Stimulated activated CD4-positive, alpha-beta T cell treated with anti-CD3 and anti-CD28 coated beads, Interleukin-12 subunit alpha, Interleukin-12 subunit beta, amount 100 ng/mL, for 48 hours (primary cell): ENCODE data around the gene FKBP1B.
"Not testable (repeated sequence)": the region's sequence is repeated elsewhere in the genome, so short reads cannot be mapped to it uniquely, and the experiment has no call there.

Experiments used
- DNase-seq, 3 donors: peaks; one replicate each; pipeline ENCODE4 v3.0.0-alpha.2; 2020; ENCODE audit warnings: low read depth in 2 of 3, low spot score in 1 of 3

The FKBP1B gene

DNA sequence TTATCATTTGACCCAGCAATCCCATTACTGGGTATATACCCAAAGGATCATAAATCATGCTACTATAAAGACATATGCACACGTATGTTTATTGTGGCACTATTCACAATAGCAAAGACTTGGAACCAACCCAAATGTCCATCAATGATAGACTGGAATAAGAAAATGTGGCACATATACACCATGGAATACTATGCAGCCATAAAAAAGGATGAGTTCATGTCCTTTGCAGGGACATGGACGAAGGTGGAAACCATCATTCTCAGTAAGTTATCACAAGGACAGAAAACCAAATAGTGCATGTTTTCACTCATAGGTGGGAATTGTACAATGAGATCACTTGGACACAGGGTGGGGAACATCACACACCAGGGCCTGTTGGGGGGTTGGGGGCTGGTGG is 51.2 kb downstream of the FKBP1B start:
- DNase-seq = not testable (repeated sequence)

DNA sequence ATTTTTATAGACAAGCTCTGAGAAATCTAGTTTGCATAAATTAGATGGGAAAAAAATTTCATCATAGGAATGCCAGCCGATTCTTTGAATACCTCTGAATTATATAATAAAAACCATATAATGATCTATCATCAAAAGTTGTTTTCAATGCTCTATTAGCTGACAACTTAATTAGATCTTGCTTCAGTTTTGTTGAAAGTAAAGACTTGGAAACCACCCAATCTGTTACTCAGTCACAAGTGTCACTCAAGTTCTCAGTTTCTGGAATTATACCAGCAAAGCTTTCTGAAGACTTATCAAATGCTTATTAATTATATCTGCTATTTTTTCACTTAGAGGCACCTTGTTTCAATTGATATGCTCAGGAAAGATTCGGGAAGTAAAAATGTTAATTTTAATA is 52.5 kb downstream of the FKBP1B start:
- no peak for DNase-seq

DNA sequence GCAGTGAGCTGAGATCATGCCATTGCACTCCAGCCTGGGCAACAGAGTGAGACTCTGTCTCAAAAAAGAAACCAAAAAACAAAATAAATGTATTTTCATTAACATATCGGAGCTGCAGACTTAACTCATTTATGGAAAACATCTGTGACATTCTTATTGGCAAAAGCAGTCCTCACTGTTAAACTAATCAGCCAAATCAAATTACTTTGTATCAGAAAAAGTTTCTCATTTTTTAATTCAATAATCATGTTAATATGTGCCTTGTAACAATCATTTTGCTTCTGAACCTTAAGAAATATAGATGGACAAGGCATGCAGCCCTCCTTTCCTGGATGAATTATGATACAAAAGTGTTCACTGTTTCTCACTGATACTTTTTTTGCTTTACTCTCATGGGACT is 53.1 kb downstream of the FKBP1B start:
- no peak for DNase-seq

DNA sequence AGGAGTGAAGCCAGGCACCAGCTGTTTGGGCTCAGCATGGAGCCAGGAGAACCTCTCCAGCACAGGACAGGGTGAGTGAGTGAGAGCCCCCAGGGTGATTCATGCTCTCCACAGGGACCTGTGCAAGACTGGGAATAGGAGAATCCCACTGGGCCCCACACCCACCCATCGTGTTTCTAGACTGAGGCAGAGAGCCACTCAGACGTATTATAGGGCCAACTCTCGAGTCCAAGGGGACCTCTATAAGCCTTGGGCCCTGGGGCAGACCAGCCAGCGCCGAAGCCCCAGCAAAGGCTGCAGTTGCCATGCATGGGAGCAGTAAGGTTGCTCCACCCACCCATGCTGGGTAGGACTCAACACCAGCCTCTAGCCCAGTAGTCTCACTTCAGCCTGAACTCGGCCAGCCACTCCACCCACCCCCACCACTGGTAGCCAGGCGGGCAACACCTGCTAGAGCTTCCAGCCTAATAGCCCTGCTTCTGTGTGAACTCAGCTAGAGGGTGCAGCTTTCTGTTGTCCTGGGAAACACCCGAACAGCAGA is 54.6 kb downstream of the FKBP1B start:
- no peak for DNase-seq

DNA sequence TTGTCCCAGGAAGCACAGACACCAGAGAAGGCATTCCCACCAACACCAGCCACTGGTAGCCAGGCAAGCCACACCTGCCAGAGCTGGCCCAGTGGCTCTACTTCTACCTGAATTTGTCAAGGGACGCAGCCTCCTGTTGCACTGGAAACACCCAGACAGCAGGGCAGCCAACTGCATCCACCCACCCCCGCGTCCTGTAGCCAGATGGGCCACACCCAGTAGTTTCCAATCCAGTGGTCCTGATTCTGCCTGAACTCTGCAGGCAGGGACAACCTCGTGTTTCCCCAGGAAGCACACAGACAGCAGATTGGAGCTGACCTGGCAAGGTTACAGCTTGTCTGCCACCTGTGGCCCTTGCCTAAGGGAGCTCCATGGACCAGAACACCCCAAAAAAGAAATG is 55.4 kb downstream of the FKBP1B start:
- no peak for DNase-seq

DNA sequence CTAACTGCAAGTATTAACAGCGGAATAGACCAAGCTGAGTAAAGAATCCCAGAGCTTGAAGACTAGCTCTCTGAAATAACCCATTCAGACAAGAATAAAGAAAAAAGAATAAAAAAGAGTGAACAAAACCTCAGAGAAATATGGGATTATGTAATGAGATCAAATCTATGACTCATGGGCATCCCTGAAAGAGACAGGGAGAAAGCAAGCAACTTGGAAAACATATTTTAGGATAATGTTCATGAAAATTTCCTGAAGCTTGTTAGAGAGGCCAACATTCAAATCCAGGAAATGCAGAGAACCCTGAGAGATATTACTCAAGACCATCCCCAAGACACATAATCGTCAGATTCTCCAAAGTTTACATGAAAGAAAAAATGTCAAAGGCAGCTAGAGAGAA is 56.3 kb downstream of the FKBP1B start:
- DNase-seq = no peak

DNA sequence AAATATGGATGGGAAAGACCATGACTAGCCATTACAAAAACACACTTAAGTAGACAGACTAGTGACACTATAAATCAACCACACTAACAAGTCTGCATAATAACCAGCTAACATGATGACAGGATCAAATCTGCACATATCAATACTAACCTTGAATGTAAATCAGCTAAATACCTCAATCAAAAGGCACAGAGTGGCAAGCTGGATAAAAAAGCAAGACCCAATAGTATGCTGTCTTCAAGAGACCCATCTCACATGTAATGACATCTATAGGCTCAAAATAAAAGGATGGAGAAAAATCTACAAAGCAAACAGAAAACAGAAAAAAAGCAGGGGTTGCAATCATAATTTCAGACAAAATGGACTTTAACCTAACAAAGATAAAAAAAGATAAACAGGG is 57.2 kb downstream of the FKBP1B start:
- no peak for DNase-seq

DNA sequence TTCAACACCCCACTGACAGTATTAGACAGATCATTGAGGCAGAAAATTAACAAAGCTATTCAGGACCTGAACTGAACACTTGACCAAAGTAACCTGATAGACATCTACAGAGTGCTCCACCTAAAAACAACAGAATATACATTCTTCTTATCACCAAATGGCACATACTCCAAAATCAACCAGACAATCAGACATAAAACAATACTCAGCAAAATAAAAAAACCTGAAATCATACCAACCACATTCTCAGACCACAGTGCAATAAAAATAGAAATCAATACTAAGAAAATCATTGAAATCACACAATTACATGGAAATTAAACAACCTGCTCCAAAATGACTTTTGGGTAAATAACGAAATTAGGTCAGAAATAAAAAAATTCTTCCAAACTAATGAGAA is 57.8 kb downstream of the FKBP1B start:
- DNase-seq = no peak

DNA sequence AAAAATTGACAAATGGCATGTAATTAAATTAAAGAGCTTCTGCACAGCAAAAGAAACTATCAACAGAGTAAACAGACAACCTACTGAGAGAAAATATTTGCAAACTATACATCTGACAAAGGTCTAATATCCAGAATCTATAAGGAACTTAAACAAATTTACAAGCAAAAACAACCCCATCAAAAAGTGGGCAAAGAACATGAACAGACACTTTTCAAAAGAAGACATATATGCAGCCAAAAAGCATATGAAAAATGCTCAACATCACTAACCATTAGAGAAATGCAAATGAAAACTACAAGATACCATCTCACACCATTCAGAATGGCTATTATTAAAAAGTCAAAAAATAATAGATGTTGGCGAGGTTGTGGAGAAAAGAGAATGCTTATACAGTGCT is 59.9 kb downstream of the FKBP1B start:
- not testable (repeated sequence) for DNase-seq

DNA sequence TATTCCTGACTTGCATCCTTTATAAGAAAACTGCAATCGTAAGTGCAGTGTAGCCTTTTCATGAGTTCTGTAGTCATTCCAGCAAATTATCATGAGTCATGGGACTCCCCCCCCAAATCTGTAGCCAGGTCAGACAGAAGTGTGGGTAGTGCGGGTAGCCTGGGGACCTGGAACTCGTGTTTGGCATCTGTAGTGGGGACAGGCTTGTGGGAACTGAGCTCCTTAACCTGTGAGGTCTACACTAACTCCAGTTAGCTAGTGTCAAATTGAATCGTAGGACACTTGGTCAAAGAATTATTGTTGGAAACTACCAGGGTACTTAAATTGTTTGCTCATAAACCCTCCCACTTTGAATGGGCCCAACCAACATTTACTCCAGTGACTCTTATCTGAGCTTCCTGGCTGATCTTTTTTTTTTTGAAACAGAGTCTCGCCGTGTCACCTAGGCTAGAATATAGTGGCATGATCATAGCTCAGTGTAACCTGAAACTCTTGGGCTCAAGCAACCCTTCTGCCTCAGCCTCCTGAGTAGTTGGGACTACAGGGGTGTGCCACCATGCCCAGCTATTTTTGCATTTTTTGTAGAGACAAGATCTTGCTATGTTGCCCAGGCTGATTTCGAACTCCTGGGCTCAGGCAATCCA is 61.2 kb downstream of the FKBP1B start:
- DNase-seq = no peak

DNA sequence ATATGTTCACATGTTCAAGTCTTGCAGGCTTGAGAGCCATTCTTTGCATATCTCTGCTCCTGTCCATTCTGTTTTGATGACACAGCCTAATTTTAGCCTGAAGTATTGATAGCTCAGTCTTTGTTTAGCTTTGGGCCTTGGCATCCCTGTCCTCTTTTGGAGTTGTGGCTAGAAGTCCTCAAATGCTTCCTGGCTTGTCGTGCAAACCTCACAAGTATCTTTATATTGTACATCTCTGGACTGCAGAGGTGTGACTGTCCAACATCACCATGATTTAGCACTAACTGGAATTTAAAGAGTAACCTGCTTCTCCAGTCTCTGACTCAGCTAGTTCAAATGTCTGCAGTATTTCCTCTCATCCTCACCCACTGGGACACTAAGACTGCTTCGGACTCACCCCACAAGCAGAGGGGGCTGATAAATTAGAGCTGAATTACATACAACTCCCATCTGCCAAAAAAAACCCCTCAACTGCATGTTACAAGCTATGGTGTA is 61.9 kb downstream of the FKBP1B start:
- DNase-seq = no peak
